ENCODE data around the gene SMURF1.
A peak's percentile ranks its signal among the peaks of the same experiment; 100 is the strongest.

DNA sequence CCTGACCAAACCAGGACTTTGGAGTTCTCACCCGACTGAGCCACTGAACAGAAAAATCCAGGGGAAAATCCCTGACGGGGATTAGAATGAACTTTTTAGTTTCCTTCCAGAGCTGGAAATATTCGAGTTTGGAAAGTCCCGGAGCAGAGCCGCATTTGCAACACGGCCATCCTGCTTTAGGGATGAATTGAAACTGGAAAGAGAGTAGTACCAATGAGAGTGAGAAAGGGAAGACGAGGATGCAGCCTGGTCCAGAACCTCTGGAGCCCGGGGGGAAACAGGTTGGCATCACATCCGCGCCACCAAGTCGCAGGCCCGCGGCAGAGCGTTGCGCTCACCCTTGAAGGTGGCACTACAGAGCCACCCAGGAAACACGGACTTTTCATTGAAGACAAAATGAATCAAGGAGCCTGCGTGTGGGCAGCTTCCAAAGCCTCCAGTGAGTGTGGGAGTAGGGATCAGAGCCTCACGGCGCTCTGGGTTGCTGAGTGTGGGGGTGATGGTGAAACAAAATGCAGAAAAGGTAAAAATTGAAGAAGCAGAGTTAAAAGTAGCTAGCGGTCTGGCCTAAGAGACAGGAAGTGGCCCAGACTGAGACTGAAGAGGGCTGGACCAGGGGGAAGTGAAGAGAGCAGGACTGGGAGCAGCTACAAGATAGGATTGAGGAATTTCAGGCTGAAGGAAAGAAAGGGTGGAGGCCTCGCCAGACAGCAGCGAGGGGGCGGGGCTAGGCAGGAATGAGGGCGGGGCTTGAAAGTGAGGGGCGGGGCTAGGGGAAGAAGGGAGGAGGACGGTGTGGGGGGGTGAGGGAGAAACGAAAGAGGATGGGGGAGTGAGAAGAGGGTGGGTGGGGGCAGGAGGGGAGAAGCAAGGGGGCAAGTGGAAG is 1.8 kb downstream of the SMURF1 start:
- TF ChIP-seq CTCF (conservative IDR thresholded peaks at IDR 0.05 in 1 of 2, IDR thresholded peaks at IDR 0.05 in 1 of 2; ENCODE audit: extremely low read depth in 1 of 2, insufficient read depth in 1 of 2, low read depth in 1 of 2, low read length in 2 of 2) = peak in 1 of 2 donors; percentile 1
- TF ChIP-seq EZH2 (IDR thresholded peaks at IDR 0.05; ENCODE audit: borderline replicate concordance, low read length) = no peak

Measured in mammary epithelial cell (primary cell).